Inflammatory macrophage treated with lipopolysaccharide for 1 hour (primary cell): ENCODE data around the gene PRPF4.
"Not testable (repeated sequence)": the region's sequence is repeated elsewhere in the genome, so short reads cannot be mapped to it uniquely, and the experiment has no call there.

Experiments
- DNase-seq, 2 donors: peaks; one replicate each; pipeline ENCODE4 v3.0.0-alpha.2; 2020 to 2022

PRPF4 gene

DNA sequence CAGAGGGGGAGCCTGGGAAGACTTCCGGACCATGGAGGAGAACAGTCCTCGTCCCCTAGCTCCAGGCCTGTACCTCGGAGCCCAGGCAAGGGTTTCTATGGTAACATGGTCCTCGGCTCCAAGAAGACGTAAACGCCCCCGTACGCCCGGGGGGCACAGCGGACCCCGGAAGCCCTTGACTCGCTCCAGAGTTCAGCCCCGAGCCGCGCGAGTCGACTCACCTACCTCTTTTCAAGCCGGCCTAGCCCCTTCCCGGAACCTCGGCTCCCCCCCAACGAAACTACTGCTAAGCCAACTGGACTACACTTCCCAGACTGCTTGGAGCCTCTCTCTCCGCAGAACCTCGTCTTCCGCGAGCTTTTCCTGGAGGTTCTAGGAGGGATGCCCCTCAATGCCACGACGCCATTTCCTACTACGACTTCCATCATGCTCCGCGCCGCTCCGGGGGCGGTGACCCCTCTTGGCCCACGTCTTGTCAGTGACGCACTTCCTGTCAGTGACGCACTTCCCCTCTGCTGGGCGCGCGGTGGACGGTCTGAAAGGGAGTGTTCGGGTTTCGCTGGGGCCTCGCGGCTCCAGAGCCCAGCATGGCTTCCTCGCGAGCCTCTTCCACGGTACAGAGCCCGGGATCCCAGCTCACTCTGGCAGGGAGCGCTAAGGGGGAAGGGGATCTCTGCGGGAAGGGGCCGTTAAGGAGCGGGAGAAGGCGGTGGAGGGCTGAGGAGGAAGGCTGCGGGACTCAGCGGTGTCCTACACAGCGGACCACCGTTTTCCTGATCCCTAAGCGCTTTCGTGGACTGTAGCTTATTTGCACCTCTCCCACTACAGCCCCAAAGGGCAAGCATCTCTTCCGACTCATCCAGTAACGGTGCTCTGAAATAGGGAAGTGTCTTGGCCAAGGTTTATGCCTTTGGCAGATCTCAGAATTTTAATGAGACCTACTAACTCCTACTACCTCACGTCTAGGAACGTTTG, at the start of gene PRPF4, which contains the start of gene CDC26:
TSS of gene PRPF4 (plus strand) at position 502 of the 975 bp plus-strand sequence. CDS start at position 588, 86 bp downstream.
TSS of gene CDC26 (minus strand) at position 416 of the 975 bp plus-strand sequence. CDS start 3,065 bp downstream, outside the sequence.
- DNase-seq: peak; percentile 96 to 98

DNA sequence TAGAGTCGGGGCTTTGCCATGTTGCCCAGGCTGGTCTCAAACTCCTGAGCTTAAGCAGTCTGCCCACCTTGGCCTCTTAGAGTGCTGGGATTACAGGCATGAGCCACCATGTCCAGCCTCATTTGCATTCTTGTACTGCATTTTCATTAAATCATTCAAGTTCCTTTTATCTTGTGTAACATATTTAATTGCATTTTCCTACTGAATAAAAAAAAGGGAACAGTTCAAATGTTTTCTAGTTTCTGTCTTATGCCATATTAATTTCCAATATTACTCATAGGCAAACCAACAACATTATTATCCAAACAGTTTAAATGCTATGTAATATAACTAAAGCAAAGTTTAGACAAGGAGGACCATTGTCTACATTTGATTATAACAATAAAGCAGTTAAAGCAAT, 48.0 kb upstream of the PRPF4 start:
- DNase-seq: peak; percentile 55 to 58

DNA sequence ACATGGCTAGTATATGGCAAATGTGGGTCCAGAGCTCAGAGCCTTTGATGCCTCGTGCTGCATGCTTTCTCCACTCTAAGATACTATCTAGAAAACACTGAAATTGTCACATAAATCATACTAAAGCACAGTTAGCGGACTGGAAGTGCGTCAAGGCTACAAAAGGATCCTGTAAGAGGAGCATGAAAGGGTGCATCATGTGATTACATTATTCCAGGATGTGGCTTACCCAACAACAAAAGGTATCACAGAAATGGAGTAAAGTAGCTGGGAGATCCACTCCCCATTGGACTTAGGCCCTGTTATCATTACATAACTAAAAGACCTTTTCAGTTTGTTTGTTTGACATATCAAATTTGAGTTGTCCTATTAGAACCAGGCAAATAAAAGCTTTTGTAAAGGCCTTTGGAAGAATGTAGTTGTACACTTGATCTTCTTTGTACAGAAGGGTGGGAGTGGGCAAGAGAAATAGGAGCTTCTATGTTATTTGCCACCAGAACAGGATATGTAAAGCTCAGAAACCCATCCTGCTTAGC, 47.3 kb upstream of the PRPF4 start:
- no peak for DNase-seq

DNA sequence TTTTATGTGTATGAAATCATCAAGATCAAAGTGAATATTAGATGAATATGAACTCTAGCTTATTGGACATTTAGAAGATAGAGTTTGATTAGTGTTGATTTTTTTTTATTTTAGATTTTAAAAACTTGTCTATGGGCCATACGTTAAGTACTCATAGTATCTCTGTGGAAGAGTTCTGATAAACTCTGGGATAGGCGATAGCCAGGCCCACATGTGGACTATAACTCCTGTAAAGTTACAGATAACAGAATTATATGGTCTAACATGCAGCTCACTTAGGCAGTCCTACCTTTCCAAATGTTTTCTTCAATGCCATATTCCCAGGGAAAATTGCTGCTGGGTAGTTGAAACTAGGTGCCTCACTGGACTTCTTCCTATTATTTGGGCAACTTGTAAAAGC, 43.8 kb upstream of the PRPF4 start:
- no peak for DNase-seq

DNA sequence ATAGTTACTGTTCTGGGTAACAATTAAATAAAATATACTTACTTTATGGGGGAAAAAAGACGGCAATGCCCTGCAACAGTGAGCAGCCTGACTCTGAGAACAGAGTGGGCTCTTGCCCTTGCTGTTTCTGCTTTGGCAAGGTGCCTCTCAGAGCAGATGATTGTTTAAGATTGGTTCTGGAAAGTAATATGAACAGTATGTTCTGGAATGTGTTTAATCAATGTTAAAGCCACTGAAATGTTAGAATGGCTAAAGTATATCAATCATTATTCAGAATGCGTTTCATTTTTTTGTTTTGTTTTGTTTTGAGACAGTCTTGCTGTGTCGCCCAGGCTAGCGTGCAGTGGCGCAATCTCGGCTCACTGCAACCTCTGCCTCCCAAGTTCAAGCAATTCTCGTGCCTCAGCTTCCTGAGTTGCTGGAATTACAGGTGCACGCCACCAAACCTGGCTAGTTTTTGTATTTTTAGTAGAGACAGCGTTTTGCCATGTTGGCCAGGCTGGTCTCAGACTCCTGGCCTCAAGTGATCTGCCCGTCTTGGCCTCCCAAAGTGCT, 39.7 kb upstream of the PRPF4 start:
- not testable (repeated sequence) for DNase-seq

DNA sequence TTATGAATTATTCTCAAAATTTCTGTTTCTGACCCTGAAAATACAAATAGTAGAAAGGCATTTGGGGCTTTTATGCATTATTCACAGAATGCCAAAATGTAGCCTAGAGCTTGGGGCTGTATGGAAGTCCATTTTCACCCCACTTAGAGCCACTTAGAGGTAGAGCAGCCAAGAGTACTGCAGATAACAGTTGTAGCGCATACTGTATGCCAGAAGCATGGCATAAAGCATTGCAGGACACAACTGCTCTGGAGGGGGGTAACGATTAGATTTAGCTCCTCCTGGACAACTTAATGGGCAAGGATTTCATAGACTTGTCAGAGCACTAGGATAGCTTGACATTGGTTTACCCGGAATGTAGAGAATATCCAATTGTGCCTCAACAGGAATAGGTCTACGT, 38.4 kb upstream of the PRPF4 start:
- no peak for DNase-seq

DNA sequence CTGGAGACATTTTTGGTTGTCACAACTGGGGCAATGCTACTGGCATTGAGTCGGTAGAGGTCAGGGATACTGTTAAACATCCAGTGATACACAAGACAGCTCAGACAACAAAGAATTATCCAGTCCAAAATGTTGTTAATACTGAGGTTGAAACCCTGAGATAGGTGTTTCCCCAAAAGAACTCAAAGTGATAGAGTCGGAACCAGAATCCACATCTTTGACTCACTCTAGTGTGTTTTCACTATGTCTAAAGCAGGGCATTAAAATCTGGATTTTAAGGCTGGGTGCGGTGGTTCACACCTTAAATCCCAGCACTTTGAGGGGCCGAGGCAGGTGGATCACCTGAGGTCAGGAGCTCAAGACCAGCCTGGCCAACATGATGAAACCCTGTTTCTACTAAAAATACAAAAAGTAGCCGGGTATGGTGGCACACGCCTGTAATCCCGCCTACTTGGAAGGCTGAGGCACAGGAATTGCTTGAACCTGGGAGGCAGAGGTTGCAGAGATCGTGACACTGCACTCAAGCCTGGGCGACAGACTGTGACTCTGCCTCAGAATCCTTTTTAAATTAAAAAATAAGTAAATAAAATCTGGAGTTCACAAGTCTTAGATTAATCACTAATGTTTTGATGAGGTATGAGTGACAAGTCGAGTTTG, 37.1 kb upstream of the PRPF4 start:
- no peak for DNase-seq

DNA sequence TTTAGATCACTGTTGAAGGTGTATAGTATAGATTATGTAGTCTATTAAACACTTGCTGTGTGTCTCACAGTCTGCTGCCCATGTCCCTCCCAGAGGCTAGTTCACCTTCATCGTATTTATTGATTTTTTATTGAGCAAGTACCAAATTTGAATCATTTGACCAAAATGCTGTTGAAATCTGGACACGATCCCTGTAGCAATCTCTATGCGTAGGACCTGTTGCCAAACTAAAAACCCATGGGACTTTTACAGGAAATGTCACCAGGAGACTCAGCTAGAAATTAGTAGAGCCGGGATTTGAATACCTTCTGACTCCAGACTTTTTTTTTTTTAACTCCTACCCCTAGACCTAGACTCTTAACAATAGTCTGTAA, 36.6 kb upstream of the PRPF4 start:
- peak; percentile 62 to 82 for DNase-seq

DNA sequence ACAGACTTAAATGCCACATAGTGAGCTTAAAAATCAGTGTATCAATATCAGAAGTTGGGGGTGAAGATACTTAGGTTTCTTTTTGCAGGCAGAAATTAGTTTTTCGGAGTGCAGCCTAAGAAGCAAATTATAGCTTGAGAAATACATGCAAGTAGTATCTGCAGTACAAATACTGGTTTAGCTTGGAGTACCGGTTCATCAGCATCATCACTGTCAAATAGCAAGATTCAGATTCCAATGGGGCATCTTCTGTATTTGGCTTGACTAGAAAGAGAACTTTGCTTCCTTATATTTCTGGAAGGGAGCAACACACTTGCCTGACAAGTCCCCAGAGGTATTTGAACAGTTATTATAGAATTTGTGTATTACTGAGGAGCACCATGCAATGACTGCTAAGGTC, 34.3 kb upstream of the PRPF4 start:
- DNase-seq: no peak

DNA sequence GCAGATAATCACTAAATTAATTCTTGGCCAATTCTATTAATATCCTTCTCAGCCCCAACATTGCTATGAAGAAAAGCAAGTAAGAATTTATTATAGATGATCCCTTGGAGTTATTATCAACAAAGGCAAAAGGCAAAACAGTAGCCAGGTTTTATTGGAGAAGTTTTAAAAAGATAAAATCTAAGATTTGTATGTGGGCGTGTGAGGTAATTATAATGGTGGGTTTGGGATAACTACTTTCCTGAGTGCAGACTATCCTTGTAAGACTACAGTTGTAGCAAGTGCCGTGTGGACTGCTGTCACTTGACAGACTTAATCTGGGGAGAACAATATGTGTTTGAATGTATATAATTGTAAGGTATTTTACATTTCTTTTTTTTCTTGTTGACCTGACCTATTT, 30.9 kb upstream of the PRPF4 start:
- no peak for DNase-seq

DNA sequence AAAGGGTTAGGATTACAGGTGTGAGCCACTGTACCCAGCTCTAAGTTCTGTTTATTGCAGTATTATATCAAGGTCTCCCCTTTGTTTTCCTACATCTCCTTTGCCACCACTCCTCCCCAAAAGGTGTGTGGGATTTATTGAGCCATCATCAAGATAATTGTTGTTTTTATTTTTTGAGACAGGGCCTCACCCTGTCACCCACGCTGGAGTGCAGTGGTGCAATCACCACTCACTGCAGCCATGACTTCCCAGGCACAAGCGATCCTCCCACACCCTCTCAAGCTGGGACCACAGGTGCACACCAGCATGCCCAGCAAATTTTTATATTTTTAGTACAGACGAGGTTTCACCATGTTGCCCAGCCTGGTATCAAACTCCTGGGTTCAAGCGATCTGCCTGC, 29.6 kb upstream of the PRPF4 start:
- no peak for DNase-seq

DNA sequence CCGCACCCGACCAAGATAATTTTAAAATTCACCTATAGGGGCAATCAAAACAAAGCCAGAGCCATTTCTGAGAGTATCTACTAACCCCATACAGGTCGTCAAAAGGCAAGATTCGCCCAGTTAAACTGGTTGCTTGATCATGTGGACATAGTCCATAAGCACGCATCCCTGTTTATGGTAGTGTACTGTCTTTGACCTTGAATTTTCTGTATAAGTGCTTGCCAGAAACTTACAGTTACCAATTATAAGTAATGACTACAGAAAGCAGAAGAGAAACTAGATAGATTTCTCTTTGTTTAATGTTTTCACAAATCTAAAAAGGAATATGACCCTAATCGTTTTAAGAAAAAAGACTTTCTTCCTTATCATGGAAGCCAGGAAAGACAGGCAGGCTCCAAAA, 28.5 kb upstream of the PRPF4 start:
- DNase-seq: no peak

DNA sequence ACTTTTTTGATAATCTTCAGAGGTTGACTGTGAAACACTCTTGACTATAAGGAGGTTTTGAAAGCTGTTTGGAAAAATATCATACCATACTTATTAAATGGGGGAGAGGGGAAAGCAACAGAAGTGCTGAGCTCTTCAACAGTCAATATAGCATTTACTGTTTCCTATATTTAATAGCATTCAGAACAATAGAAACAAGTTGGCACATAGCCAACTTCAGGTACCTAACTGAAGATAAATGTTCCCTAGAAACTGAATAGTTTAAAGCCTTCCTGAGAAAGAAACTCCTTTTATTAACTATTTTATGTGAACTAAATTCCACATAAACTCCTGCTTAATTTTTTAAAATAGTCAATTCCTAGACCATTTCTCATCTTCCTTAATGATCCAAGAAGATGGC, 27.8 kb upstream of the PRPF4 start:
- DNase-seq: no peak

DNA sequence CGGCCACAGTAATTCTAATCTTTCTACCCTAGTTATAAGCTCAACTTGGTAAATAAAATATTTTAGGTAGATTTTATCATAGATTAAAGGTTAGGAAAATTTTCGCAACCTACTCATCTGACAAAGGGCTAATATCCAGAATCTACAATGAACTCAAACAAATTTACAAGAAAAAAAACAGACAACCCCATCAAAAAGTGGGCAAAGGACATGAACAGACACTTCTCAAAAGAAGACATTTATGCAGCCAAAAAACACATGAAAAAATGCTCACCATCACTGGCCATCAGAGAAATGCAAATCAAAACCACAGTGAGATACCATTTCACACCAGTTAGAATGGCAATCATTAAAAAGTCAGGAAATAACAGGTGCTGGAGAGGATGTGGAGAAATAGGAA, 25.8 kb upstream of the PRPF4 start:
- DNase-seq: not testable (repeated sequence)

DNA sequence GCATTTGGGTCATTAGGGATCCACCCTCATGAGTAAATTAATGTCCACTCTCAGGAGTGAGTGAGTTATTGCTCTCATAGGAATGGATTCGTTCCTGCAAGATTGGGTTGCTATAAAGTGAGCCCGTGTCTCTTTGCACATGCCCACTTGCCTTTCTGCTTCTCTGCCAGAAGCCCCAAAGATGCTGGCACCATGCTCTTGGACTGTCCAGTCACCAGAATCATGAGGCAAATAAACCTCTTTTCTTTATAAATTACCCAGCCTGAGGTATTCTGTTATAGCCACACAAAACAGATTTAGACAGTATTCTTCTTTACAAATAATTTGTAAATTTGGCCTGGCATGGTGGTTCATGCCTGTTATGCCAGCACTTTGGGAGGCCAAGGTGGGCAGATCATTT, 24.7 kb upstream of the PRPF4 start:
- DNase-seq: no peak

DNA sequence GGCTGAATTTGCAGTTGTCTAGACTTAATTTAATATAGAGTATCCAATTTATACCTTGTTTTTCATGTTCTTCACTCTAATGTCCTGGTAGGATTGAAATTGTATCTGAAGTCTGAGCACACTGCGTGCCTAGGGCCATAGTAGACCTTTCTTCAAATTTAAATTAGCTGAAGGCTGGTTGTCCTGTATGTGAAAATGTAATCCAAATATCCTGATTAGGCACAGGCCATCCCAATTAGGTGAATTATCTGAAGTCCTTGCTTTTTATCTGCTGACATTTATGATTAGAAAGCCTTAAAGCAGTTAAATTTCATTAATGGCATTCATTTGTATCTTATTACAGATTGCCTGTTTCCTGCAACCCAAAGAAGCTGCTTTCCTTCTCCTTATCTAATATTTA, 20.5 kb upstream of the PRPF4 start:
- no peak for DNase-seq

DNA sequence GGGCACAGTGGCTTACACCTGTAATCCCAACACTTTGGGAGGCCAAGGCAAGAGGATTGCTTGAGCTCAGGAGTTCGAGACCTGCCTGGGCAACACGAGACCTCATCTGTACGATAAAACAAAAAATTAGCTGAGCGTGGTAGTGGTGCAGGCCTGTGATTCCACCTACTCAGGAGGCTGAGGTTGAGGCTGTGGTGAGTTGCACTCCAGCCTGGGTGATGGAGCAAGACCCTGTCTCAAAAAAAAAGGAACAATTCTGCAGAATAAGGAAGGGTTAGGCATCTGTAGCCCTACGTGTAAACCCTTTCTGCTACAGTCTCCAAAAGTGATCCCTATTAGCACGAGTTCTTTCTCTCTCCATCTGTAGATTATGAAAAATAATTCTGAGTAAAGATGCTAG, 20.0 kb upstream of the PRPF4 start:
- DNase-seq: peak; percentile 53 to 68

DNA sequence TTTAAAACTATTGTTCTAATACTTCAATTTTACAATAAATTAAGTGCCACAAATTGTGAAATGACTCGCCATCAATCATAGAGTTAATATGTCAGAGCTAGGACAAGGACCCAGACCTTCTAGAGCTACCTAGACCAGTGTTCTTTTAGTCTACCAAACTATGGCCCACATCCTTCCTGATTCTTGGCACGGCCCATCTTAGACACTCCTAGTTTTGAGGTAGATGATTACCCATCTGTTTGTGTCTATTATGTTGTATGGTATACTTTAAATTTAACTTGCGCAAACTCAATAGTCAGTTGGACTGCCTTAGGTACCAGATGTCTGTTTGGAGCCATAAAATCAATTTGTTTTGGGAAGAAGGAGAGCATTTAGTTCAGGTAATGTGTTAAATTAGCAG, 17.6 kb upstream of the PRPF4 start:
- DNase-seq: no peak

DNA sequence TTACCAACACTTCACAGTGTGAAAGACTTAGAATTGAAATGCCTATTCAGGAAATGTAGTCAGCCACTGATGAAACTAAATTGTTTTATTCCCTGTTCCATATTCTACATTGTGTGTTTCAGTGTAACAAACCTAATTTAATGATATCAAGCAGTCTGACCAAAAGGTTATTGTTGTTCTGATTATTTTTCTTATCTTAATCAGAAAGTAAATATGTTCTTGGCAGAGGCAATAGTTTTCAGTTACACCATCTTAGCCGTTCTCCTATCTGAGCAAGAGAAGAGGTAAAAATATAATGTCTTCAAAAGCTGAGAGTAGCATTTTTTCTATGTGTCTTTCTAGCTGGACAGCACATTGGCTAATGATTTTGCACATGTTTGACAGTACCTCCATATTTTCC, 17.2 kb upstream of the PRPF4 start:
- DNase-seq: no peak

DNA sequence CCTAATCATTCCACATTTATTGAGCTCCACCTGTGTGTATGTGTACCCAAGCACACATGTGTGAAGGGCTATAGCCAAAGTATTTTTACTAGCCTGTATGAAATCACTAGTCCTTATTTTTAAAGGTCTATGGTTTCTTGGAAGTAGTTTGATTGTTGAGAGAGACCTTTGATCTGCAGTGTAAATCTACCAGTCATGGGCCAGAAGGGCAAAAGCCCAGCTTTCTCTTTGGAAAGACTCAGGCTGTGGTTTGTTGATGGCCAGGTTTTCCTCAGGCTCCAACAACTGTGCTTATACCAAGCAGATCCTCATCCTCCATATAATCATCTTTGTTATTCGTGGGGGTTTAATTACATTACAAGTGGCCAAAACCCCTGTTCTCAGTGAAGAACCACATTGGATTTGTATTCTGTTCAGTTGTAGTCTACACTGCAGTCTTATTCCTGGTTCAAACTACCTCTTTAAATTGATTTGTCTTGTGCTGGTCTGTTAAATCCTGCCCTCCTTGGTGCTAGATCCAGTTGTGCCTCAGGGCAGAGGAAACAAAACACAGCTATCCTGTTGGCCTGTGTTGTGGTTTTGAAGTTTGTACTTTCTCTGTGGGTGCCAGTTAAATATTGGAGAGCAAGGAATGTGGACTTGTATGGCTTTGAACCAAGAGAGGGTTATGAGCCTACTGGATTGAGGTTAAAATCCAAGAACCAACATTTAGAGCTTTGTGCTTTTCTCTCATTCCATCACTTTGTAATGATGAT, 13.4 kb upstream of the PRPF4 start:
- no peak for DNase-seq

DNA sequence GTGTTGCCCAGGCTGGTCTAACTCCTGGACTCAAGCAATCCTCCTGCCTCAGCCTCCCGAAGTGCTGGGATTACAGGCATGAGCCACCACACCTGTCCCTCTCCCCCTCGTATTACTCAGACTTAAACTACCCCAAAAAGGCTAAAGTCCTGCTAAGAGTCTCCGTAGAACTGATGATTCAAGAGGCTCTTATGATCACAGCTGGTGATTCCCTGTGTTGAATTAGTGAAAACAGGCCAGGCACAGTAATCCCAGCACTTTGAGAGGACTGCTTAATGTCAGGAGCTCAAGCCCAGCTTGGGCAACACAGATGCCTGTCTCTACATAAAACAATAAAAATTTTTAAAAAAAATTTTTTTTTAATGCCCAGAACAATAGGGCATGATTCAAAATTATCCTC, 9.3 kb upstream of the PRPF4 start:
- no peak for DNase-seq

DNA sequence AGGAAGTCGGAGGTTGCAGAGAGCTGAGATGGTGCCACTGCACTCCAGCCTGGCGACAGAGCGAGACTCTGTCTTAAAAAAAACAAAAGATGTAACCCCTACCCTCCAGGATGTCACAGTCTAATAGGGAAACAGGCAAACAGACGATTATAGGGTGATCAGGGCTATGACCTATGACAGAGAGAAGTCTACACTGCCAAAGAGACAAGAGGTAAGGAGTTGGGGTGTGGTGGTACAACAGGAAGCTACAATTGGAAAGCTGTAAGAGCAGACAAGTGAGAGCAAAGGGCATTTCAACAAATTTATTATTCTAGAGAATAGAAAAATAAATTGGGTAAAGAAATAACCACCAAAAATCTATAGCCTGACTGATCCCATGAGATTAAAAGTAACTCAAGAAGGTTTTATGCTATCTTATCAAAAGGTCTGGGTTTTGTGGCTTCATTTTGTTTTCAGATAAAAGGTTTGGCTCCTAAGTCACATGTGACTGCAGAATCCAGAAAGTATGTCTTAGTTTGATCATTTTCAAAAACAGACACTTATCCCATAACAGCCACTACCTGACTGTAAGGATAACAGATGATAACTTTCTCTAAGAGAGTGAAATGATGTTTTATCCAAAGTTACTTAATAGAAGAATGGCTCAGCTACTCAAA, 7.4 kb upstream of the PRPF4 start:
- DNase-seq: no peak
